Glutamatergic neuron (in vitro differentiated cells): ENCODE results near the gene CHCHD10. TPM values are rescaled to one million over a fixed set of nuclear protein-coding genes. Genes with fewer than 3 reads are reported as not detected.

Experiments used
- DNase-seq: peaks from one replicate; pipeline ENCODE4 v3.0.0; 2022
- H3K27ac Mint-ChIP-seq: one replicate; pipeline ENCODE4 v1.8.0; 2020; ENCODE audit warnings: mild to moderate bottlenecking, mixed read lengths, inconsistent platforms; ENCODE audit not compliant: unreplicated experiment
- H3K27me3 Mint-ChIP-seq: one replicate; pipeline ENCODE4 v1.8.0; 2020; ENCODE audit warnings: mild to moderate bottlenecking, moderate library complexity, mixed read lengths, inconsistent platforms; ENCODE audit not compliant: unreplicated experiment
- H3K36me3 Mint-ChIP-seq: one replicate; pipeline ENCODE4 v1.8.0; 2020; ENCODE audit warnings: mild to moderate bottlenecking, mixed read lengths, inconsistent platforms; ENCODE audit not compliant: unreplicated experiment
- H3K4me1 Mint-ChIP-seq: one replicate; pipeline ENCODE4 v1.8.0; 2020; ENCODE audit warnings: mild to moderate bottlenecking, low read depth, mixed read lengths, inconsistent platforms; ENCODE audit not compliant: unreplicated experiment
- H3K4me3 Mint-ChIP-seq: one replicate; pipeline ENCODE4 v1.8.0; 2020; ENCODE audit warnings: mild to moderate bottlenecking, mixed read lengths, inconsistent platforms; ENCODE audit not compliant: unreplicated experiment
- H3K9me3 Mint-ChIP-seq: one replicate; pipeline ENCODE4 v1.8.0; 2020; ENCODE audit warnings: mild to moderate bottlenecking, moderate library complexity, mixed read lengths, inconsistent platforms; ENCODE audit not compliant: unreplicated experiment
- CTCF ChIP-seq: fragments of 200-600 bp; sonication (generic); IDR thresholded peaks from one replicate; pipeline ENCODE4 v1.5.0; 2021; ENCODE audit not compliant: partially characterized antibody, unreplicated experiment
- total RNA-seq: library from RNA; stranded (reverse); fragmentation: NEBNext Ultra II Directional; extraction: Animal tissue kit (Norgen Biotek cat#: 25700); gene quantifications from one replicate; pipeline ENCODE4 v1.2.1, GENCODE V29; 2021; ENCODE audit not compliant: unreplicated experiment

CHCHD10 gene
- total RNA-seq, 1 donor from 2014 or later, result 35.9 TPM

GRCh38 chr22:23783265-23784150, 15.7 kb upstream of the CHCHD10 start:
- TF ChIP-seq CTCF, result no peak
- Mint-ChIP-seq H3K4me3 (no peak overlapping the region), H3K9me3 (peaks cover 7% of the 10 kb centered on the region), H3K36me3 (peaks cover 3% of the 10 kb centered on the region), H3K27me3 (peaks cover 12% of the 10 kb centered on the region), H3K4me1 (peaks cover 12% of the 10 kb centered on the region), H3K27ac (no peak overlapping the region)
- DNase-seq, result no peak

GRCh38 chr22:23782703-23783102, 14.9 kb upstream of the CHCHD10 start:
- DNase-seq, result no peak
- Mint-ChIP-seq H3K4me1 (peaks cover 12% of the 10 kb centered on the region), H3K4me3 (no peak overlapping the region), H3K9me3 (peaks cover 4% of the 10 kb centered on the region), H3K27ac (no peak overlapping the region), H3K36me3 (peaks cover 3% of the 10 kb centered on the region), H3K27me3 (peaks cover 12% of the 10 kb centered on the region)
- TF ChIP-seq CTCF, result no peak

GRCh38 chr22:23782252-23782651, 14.5 kb upstream of the CHCHD10 start:
- Mint-ChIP-seq H3K36me3 (peaks cover 3% of the 10 kb centered on the region), H3K9me3 (peaks cover 1% of the 10 kb centered on the region), H3K4me1 (peaks cover 12% of the 10 kb centered on the region), H3K27ac (no peak overlapping the region), H3K27me3 (peaks cover 14% of the 10 kb centered on the region), H3K4me3 (no peak overlapping the region)
- no peak for DNase-seq
- TF ChIP-seq CTCF, result no peak

- peaks cover 3% of the 10 kb centered on the region for H3K36me3 Mint-ChIP-seq
- TF ChIP-seq CTCF, result no peak
- no peak for DNase-seq
- no peak overlapping the region for H3K4me3 Mint-ChIP-seq
- peaks cover 14% of the 10 kb centered on the region for H3K27me3 Mint-ChIP-seq
- no peak overlapping the region for H3K27ac Mint-ChIP-seq
- H3K4me1 Mint-ChIP-seq, result peaks cover 11% of the 10 kb centered on the region
- peaks cover 1% of the 10 kb centered on the region for H3K9me3 Mint-ChIP-seq
Observed at GRCh38 chr22:23781511-23782183, 13.9 kb upstream of the CHCHD10 start.

- DNase-seq, result no peak
- no peak overlapping the region for H3K4me3 Mint-ChIP-seq
- H3K4me1 Mint-ChIP-seq, result peaks cover 6% of the 10 kb centered on the region
Observed at GRCh38 chr22:23781065-23781464, 13.3 kb upstream of the CHCHD10 start.

More at GRCh38 chr22:23781065-23781464, 13.3 kb upstream of the CHCHD10 start:
- Mint-ChIP-seq H3K9me3 (peaks cover 1% of the 10 kb centered on the region), H3K27me3 (peaks cover 12% of the 10 kb centered on the region), H3K36me3 (peaks cover 3% of the 10 kb centered on the region), H3K27ac (no peak overlapping the region)
- no peak for TF ChIP-seq CTCF
